Bone marrow (tissue), 2 donors: ENCODE results near the gene TUFM.
"Not testable (repeated sequence)": the region's sequence is repeated elsewhere in the genome, so short reads cannot be mapped to it uniquely, and the experiment has no call there.

ENCODE experiments used
- DNase-seq, 2 donors: peaks; one replicate each; lab custom pipeline; 2025; lab: John Stamatoyannopoulos, UW

The TUFM gene

DNA sequence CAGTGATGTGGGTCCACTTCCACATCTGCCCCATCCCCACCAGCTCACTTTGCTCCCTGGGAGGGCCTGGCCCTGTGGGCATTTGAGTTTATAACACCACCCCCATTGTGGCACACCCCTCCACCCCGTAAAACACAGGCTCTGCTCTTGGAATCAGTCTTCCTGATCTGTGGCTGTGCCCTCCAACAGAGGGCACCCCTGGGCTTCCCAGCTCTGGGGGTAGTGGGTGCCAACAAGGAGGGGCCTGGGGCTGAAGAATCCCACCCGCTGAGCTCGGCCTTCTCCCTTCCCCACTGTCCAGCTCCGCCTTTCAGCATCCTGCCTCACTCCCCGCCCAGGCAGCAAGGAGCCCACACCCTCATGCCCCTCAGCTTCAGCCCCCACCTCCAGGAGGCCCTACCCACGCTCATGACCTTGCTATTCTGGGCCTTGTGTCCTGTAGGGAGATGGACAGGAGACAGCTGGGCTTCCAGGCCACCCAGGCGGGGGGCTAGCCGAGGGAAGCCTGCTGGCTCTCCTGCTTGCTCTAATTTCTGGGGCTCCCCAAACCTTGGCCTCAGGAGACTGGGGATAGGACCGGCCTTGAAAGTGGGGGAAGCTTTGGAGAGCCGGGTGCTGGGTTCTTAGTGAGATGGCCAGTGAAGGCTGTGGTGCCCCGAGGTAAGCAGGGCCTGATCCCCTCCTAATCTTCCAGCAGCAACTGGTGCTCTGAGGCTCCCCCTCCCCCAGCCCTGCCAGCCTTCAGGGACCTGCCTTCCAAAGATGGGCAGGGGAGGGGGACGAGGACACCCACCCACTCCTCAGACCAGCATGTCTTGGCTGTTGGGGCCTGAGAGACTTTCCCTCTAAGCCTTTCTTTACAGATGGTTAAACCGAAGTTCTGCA is 29.2 kb upstream of the TUFM start:
- DNase-seq = no peak

DNA sequence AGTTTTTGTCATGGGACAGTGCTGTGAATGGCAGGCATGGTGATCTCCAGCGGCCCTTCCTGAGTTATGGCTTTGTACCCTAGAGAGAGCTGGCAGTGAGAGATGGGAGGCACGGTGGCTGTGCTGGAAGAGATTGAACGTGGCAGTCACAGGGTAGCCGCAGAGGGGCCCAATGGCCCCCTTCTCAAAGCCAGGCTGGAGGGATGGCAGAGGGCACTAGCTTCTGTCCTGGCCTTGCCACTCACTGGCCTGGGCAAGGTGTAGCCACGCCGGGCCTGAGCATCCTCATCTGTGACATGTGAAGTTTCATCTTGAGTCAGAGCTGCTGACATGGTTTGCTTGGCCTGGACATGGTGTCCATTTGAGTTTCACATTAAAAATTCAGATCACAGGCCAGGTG is 28.3 kb upstream of the TUFM start:
- DNase-seq = no peak

DNA sequence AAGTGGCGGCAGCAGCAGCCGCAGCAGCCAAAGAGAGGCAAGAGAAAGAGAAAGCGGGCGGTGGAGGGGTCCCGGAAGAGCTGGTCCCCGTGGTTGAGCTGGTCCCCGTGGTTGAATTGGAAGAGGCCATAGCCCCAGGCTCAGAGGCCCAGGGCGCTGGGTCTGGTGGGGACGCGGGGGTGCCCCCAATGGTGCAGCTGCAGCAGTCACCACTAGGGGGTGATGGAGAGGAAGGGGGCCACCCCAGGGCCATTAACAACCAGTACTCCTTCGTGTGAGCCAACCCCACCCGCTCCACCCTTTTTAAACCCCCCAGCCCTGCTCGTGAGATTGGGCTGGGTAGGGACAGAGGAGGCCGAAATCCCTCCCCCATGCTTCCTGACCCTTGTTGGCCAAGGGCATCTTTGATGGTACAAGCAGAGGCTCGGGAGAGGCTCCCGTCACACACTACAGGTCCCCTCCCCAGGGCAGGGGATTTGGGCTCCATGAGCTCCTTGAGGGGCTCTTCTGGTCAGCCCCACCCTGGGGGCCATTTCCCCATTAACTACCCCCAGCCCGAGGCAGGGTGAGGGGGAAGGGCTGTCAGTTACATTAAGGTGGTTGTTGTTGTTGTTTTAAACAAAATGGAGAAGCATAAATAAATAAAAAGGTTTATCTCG is 27.5 kb upstream of the TUFM start:
- DNase-seq = peak; percentile 2 to 22

DNA sequence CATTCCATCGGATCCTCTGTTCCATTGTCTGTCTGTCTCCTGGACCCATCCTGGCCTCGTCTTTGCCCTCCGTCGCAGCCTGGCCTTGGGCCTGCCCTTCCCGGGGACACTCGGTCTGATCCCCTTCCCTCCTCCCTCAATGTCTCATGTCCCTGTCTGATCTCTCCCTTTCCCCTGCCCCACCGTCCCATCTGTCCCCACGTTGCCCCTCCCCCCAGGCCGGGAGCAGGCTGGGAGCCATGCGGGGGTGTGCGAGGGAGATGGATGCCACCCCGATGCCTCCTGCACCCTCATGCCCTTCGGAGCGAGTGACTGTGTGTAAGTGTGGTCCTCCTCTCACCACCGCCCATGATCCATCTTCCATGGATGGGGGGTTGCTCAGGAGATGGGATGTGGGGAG is 26.8 kb upstream of the TUFM start:
- no peak for DNase-seq

DNA sequence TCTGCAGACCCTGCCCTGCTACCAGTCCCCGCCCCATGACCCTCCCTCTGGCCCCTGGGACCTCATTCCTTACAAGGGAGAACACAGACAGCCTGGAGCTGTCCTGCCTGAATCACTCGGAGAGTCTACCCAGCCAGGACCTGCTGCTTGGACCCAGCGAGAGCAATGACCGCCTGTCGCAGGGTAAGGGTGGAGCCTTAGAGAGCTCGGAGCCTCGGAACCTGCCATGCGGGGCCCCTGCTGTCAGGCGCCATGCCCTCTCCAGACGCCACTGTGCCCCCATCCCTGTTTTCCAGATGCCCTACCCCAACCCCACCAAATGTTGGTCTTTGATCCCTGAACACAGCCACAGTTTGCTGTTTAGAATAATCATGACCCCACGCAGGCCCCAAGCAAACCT is 23.1 kb upstream of the TUFM start:
- DNase-seq = no peak

DNA sequence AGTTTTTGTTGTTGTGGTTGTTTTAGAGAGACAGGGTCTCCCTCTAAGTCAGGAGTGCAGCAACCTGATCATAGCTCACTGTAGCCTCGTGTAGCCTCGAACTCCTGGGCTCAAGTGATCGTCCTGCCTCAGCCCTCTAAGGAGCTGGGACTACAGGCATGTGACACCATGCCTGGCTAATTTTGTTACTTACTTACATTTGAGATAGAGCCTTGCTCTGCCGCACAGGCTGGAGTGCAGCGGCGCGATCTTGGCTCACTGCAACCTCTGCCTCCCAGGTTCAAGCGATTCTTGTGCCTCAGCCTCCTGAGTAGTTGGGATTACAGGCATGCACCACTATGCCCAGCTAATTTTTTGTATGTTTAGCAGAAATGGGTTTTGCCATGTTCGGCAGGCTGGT is 21.5 kb upstream of the TUFM start:
- not testable (repeated sequence) for DNase-seq

DNA sequence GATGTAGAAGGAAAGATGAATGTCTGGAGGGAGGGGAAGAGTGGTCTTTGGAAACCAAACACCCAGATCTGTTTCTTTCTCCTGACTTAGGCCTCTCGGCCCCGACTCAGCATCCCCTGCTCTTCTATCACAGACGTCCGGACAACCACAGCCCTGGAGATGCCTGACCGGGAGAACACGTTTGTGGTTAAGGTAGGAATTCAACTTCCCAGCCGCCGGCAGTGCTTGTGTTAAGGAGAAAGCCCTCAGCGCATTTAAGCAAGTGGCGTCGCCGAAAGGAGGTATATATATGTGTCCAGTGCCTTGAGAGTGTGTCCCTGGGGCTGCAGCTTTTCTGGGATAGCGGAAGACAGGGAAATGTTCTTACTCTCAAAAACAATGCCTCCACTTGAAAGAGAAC is 21.1 kb upstream of the TUFM start:
- no peak for DNase-seq

DNA sequence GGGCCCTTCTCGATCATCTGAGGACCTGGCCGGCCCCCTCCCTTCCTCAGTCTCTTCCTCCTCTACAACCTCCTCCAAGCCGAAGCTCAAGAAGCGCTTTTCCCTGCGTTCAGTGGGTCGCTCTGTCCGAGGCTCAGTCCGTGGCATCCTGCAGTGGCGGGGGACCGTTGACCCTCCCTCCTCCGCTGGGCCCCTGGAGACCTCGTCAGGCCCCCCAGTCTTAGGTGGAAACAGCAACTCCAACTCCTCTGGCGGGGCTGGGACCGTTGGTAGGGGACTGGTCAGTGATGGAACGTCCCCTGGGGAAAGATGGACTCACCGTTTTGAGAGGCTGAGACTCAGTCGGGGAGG is 20.3 kb upstream of the TUFM start:
- no peak for DNase-seq

DNA sequence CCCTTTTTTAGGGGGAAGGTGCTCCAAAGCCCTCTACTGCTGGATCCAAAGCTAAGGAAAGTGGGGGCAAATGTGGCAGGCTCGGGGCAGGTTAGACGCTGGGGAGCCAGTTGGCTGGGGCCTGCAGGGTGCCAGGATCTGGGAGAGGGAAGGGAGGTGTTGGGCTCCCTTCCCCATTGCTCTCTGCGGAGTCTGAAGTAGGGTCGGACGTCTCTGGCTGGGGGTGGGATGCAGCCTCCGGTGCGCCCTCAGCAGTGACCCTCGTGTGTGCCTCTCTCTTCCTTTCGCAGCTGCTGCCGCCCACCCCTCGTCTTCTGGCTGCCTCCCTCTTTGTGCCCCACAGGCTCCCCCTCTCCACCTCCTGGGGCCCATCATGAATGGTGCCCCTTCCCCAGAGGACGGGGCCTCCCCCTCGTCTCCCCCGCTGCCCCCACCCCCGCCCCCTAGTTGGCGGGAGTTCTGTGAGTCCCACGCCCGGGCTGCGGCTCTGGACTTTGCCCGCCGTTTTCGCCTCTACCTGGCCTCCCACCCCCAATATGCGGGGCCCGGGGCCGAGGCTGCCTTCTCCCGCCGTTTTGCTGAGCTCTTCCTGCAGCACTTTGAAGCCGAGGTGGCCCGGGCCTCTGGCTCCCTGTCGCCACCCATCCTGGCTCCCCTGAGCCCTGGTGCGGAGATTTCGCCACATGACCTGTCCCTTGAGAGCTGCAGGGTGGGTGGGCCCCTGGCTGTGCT is 19.7 kb upstream of the TUFM start:
- DNase-seq = no peak

DNA sequence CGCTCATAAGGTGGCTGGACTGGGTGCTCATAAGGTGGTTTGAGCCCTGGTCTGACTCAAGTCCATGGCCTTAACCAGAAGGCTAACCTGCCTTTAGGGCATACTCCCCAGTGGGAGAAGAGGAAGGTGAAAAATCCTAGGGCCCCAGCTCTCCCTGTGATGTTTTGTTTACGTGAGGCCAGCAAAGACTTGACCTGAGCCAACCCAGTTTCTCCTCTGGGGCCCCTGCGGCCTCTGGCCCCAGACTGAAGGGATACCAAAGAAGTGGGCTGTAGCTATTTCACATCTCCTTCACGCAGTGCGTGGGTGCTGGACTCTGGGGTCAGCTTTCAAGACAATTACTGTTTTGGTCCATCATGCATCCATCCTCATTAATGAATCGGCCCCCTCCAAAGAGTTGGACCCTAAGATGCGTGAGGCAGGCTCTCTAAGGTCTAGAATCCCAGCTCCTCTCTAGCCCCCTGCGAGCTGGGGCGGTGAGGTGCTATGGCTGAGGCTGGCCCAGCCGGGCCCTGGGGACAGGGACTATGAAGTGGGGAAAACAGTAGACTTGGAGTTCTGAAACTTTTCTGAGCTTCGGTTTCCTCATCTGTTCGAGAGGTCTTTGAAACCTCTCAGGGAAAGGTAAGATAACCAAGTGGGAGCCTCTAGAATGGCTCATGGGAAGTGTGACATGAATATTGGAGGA is 19.0 kb upstream of the TUFM start:
- DNase-seq = no peak

DNA sequence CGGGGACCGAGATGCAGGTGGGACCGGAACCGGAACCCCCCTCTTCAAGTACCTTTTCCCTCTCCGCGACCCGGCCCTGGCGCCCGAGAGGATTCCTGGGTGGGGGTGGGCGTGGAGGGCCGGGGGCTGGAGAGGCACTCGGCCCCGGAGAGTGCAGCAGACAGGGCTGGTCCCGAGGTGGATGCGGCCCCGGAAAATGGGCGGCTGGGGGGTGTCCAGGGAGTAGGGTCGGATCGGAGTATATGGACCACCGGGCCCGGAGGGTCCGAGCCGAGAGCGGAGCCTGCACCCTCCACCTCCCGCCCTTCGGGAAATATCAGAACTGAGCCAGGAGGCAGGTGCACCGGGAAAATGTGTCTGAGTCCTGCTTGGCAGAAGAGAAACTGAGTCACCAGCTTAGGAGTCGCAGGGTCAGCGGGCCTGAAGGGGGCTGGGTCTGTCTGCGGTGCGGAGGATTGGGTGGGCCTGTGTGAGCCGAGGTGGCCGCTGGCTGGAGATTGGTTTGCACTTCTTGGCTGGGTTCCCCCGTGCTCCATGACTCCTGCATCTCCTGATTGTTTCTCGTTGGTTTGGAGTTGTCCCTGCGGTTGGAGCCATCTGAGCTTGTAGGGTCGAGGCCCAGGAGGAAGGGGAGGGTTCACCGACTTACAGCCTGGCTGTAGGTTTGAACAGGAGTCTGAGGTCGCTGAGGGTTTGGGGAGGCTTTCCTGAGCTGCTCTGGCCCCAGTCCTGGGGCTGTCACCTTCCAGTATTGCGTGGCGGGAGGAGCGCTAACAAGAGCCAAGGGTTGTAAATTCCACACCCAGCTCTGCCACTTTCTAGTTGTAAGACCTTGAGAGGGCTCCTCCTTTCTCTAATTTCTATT is 18.0 kb upstream of the TUFM start:
- no peak for DNase-seq

DNA sequence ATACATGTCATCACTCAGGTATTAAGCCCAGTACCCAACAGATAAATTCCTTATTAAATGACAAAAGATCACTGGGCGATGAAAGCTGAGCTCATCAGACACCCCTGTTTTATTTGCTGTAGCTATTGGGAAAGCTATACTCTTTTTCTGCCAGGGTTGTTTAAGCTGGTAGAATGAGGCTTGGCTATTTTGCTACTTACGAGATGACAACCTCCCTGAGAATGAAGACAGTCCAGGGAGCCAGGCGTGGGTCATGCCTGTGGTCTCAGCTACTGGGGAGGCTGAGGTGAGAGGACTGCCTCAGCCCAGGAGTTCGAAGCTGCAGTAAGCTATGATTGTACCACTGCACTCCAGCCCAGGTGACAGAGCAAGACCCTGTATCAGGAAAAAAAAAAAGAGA is 13.2 kb upstream of the TUFM start:
- DNase-seq = no peak

DNA sequence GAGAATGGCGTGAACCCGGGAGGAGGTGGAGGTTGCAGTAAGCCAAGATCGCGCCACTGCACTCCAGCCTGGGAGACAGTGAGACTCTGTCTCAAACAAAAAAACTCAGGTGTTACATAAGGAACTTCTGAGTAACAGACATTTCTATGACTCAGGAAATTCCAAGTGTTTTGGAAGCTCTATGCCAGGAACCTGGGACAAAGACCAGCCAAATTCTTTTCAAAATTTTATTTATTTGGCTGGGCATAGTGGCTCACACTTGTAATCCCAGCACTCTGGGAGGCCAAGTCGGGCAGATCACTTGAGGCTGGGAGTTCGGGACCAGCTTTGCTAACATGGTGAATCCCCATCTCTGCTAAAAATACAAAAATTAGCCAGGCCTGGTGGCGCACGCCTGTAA is 12.3 kb upstream of the TUFM start:
- no peak for DNase-seq

DNA sequence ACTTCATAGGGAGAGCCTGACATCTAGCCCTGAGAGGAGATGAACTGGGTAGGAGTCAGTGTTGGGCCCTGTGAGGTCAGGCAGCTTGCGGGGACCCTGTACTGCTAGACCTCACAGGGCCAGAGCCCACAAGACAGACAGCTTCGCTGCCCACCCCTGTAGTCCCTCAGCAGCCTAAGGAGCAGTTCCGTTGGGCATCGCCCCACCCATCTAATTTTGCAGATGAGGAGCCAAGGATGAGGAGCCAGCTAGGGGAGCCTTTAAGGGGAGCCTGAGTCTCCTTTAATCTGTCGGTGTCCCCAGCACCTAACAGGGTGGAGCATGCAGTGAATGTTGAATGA is 755 bp upstream of the TUFM start:
- DNase-seq = no peak

DNA sequence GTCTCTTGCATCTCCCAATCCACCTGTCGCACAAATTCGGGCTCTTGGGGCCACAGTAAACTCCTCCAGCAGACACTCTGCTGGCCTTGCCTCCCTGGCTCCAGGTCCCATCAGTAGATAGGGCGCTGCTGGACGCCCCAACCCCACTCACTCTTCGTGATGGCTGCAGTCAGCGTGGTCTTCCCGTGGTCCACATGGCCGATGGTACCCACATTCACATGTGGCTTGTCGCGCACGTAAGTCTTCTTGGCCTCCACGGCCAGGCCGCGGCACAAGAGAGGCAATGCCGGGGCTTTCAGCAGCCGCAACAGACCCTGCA is 428 bp downstream of the TUFM start:
- no peak for DNase-seq

DNA sequence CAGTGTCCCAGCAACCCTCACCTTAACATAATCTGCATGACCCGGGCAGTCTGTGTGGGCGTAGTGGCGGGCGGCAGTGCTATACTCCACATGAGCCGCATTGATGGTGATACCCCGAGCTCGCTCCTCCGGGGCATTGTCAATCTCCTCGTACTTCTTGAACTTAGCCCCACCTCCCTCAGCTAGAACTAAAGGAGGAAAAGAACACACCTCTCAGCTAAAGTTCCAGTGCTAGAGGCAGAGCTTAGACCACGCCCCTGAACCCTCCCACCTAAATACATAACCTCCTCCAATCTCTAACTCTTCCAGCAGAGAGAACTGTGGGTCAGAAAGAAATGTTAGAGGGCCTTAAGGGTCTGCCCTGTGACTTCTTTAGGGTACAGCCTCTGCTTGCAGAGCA is 855 bp downstream of the TUFM start:
- DNase-seq = no peak

DNA sequence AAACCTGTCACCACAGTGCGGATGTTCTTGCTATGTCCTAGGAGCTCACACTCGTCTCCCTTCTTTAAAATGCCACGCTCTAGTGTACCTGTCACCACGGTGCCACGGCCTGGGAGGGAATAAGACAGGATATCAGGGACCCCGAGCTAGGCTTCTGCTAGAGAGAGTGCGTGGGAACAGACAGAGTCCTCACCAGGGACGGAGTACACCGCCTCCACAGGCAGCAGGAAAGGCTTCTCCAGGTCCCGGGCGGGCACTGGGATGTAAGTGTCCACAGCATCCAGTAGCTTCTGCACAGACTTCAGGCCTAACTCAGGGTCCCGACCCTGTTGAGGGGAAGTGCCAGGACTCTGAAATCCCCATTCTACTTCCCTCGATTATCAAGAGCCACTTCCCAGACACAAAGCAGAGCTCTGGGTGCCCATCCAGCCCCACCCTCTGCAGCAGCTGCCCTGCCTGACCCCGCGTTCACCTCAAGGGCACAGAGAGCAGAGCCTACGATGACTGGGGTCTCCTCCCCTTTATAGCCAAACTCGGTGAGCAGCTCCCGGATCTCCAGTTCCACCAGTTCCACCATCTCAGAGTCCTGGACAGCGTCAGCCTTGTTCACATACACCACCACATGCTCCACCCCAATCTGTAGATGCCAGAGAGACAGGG is 1.8 kb downstream of the TUFM start:
- no peak for DNase-seq

DNA sequence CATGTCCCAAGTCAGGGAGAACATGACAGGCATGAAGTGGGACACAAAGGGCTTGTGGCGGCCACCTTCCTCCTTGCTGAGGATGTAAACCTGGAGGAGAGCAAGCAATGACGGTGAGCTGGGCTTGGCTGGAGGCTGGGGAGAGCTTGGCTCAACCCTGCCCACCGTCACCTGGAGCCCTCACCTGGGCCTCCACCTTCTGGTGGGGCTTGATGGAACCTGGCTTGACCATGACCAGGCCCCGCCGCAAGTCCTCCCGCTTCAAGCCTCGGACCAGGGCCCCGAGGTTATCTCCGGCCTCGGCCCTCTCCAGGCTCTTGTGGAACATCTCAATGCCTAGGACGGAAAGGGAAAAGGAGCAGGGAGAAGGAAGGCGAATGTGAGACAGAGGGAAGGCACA is 2.4 kb downstream of the TUFM start:
- DNase-seq = no peak

DNA sequence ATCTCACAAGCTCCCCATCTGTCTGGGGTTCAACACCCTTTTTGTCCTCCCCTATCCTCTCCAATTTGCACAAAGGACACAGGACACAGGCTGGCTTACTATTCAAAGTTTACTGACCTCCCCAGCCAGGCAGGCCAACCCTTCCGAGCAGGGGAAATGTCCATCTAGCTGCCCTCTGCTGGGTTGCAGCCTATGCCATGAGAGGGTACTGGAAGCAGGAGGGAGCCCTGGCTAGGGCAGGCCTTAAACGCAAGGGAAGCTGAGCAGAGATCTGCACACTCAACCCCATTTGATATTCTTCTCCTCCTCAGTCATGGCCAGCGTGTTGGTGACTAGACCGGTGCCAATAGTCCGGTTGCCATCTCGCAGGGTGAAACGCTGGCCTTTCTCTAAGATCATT is 3.5 kb downstream of the TUFM start:
- no peak for DNase-seq

DNA sequence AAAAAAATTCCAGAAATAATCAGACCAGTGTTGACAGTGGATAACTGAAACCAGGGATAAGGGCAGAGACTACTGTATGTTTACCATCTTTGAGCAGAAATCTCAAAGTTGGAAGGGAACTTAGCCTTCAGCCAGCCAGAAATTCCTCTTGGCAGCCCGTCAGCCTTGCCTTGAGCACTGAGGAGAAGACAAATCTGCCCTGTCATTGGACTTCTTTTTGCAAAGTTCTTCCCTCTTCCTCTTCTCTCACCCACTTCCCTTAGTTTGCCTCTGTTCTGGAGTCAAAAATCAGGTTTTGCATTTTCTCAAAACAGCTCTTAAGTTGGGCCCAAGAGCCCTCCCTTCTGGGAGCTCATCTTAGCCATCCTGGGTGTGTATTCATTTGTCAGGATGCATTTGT is 6.2 kb downstream of the TUFM start:
- no peak for DNase-seq

DNA sequence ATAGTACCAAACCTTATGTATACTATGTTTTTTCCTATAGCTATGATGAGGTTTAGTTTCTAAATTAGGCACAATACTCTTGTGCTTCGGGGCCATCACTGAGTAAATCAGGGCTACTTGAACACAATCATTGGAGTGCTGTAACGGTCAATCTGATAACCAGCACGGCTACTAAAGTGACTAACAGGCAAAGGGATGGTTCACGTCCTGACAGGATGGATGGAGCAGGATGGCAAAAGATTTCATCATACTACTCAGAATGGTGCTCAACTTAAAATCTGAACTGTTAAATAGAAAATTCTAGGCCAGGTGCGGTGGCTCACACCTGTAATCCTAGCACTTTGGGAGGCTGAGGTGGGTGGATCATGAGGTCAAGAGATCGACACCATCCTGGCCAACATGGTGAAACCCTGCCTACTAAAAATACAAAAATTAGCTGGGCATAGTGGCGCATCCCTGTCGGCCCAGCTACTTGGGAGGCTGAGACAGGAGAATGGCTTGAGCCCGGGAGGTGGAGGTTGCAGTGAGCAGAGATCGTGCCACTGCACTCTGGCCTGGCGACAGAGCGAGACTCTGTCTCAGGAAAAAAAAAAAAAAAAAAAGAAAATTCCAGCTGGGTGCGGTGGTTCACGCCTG is 7.0 kb downstream of the TUFM start:
- no peak for DNase-seq
